ENCODE data around the gene NUDT1. TPM values are rescaled to one million over a fixed set of nuclear protein-coding genes. Genes with fewer than 3 reads are reported as not detected.

The NUDT1 gene
- total and polyA plus RNA-seq, 5 donors: 10.6 to 20.7 (median 16.8) TPM

- DNase-seq (no peak), ATAC-seq (no peak)
- H3K4me3 ChIP-seq (ENCODE audit: low read length): no peak overlapping the region
- WGBS: 94% methylated on average over 16 of the region's 16 CpGs
- H3K4me1 ChIP-seq (ENCODE audit: control insufficient read depth, insufficient read depth, low read length): peaks cover 7% of the 10 kb centered on the region
- intact Hi-C loops (cut with DNase I): loop anchor here in 1 of 4 donors (10.0 kb wide), 1 partner anchor 85 kb away; no protein-coding TSS in a partner anchor
- no peaks in the 10 kb centered on the region for H3K9me3 ChIP-seq (ENCODE audit: control insufficient read depth, low read length)
- no peak overlapping the region for H3K27ac ChIP-seq (ENCODE audit: low read length)
- no peaks in the 10 kb centered on the region for H3K27me3 ChIP-seq (ENCODE audit: control insufficient read depth, insufficient read depth)
Measured at GRCh38 chr7:2199528-2199927, 42.5 kb upstream of the NUDT1 start.

DNA sequence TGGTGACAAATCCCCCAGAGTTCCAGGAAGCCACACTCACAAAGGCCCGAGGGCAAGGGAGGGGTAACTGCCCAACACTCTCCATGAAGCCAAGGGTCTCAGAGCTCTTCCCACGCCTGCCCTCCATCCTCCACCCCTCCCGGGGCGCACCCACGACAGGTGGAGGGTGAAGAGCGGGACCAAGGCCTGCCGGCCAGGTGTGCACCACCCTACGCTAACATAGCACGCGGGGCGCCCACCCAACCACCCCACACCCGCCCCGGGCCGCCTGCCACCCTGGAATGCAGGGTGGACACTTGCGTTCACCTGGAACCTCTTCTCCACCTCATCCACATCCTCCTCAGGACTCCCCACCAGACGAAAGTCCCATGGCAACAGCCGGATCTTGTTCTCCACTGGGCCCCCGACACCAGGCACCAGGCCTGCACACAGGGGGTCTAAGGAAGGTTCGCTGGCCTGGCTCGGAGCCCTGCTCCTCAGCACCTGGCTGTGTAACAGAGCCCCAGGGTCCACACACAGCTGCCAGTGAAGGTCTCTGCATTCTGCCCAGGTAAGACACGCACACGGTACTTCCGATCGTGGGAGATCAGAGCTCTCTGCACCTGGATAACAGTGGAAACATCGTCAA lies 42.0 kb upstream of the NUDT1 start:
- 95% methylated on average over 25 of the region's 25 CpGs for WGBS
- H3K4me1 ChIP-seq (ENCODE audit: control insufficient read depth, insufficient read depth, low read length): peaks cover 7% of the 10 kb centered on the region
- H3K27ac ChIP-seq (ENCODE audit: low read length): no peak overlapping the region
- H3K27me3 ChIP-seq (ENCODE audit: control insufficient read depth, insufficient read depth): no peaks in the 10 kb centered on the region
- intact Hi-C loops (cut with DNase I): loop anchor here (10.0 kb wide), 5 partner anchors 85 to 625 kb away; partner anchors contain the start of gene PSMG3 (in 1 of the 4)
- H3K4me3 ChIP-seq (ENCODE audit: low read length): no peak overlapping the region
- DNase-seq: peak in 2 of 3 donors; percentile 43 to 55
- no peak for ATAC-seq
- no peaks in the 10 kb centered on the region for H3K9me3 ChIP-seq (ENCODE audit: control insufficient read depth, low read length)

GRCh38 chr7:2200584-2200980 lies 41.4 kb upstream of the NUDT1 start:
- H3K9me3 ChIP-seq (ENCODE audit: control insufficient read depth, low read length): no peaks in the 10 kb centered on the region
- H3K27me3 ChIP-seq (ENCODE audit: control insufficient read depth, insufficient read depth): no peaks in the 10 kb centered on the region
- 95% methylated on average over 18 of the region's 18 CpGs for WGBS
- intact Hi-C loops (cut with DNase I): loop anchor here in 3 of 4 donors (10.0 kb wide), 4 partner anchors 96 to 626 kb away; partner anchors contain the start of gene PSMG3 (in 1 of the 3)
- H3K27ac ChIP-seq (ENCODE audit: low read length): no peak overlapping the region
- DNase-seq (peak in 2 of 3 donors; percentile 25 to 35), ATAC-seq (no peak)
- peaks cover 7% of the 10 kb centered on the region for H3K4me1 ChIP-seq (ENCODE audit: control insufficient read depth, insufficient read depth, low read length)
- no peak overlapping the region for H3K4me3 ChIP-seq (ENCODE audit: low read length)

DNA sequence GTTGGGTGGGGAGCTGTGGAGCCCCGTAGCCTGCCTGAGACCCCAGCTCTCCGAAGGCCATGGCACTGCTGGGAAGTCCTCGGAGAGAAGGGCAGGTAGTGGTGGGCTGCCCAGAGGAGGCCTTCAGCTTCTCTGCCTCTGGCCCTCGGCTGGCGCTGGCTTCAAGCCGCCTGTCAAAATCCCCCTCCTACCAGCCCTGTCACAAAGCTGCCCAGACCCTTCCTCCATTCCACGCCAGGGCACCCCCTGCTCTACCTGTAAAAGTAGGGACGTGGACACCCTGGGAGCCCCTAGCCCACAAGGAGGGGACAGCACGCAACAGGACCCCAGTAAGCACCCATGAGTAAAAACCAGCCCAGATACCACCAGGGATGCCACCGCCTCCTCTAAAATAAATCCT lies 40.9 kb upstream of the NUDT1 start:
- no peak for DNase-seq
- ATAC-seq: no peak
- H3K4me3 ChIP-seq (ENCODE audit: low read length): no peak overlapping the region
- H3K27ac ChIP-seq (ENCODE audit: low read length): no peak overlapping the region
- intact Hi-C loops (cut with DNase I): loop anchor here in 3 of 4 donors (10.0 kb wide), 4 partner anchors 96 to 626 kb away; partner anchors contain the start of gene PSMG3 (in 1 of the 3)
- H3K9me3 ChIP-seq (ENCODE audit: control insufficient read depth, low read length): no peaks in the 10 kb centered on the region
- 98% methylated on average over 10 of the region's 10 CpGs for WGBS
- H3K27me3 ChIP-seq (ENCODE audit: control insufficient read depth, insufficient read depth): no peaks in the 10 kb centered on the region
- peaks cover 7% of the 10 kb centered on the region for H3K4me1 ChIP-seq (ENCODE audit: control insufficient read depth, insufficient read depth, low read length)

DNA sequence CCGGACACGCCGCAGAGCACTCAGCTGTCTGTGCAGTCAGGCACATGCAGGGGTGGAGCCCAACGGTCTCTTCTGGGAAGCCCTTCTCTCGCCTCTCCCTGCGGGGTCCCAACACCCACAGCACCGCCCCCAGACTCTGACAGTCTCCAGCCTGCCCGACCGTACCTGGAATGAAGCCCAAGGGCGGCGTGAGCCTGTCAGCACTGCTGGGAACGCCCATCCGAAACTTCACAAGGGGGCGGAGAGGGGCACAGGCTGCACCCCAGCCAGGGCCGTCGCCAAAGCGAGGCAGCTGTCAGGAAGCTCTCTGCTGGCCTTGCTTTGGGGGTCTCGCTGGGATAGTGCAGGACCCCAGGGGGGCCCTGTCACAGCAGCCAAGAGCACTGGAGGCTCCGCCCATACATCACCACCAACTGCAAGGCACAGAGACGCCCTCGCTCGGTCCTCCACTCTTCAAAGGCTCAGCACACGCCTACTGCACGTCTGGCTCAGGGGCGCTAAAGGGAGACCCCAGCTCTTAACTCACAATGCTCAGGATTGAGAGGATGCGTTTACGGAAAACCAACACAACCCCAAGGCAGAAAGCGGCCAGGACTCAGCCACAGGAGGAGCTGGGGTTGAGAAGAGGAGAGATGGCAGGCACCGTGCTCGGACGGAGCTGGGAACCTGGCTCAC lies 40.2 kb upstream of the NUDT1 start:
- WGBS: 78% methylated on average over 31 of the region's 31 CpGs
- peaks cover 6% of the 10 kb centered on the region for H3K4me1 ChIP-seq (ENCODE audit: control insufficient read depth, insufficient read depth, low read length)
- no peaks in the 10 kb centered on the region for H3K9me3 ChIP-seq (ENCODE audit: control insufficient read depth, low read length)
- intact Hi-C loops (cut with DNase I): loop anchor here in 3 of 4 donors (10.0 kb wide), 4 partner anchors 97 to 627 kb away; partner anchors contain the start of gene PSMG3 (in 1 of the 3)
- no peaks in the 10 kb centered on the region for H3K27me3 ChIP-seq (ENCODE audit: control insufficient read depth, insufficient read depth)
- no peak overlapping the region for H3K27ac ChIP-seq (ENCODE audit: low read length)
- no peak overlapping the region for H3K4me3 ChIP-seq (ENCODE audit: low read length)
- DNase-seq (peak; percentile 43 to 64 (median 58)), ATAC-seq (no peak)

DNA sequence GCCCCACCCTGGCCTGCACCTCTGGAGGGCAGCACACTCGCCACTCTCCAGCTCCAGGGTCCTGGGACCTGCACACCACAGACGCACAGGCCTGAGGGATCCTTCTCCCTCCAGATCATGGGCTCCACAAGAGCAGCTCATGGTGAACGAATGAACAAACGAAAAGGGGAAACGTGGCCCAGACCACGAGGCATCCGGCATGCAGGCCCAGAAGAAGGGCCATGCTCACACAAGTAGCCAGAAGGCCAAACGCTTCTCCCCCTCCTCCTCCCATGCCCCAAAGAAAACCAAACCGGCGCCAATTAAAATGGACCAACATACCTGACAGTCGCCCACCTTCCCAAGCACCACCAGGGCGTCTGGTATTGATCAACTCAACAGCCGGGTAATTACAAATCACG lies 39.7 kb upstream of the NUDT1 start:
- intact Hi-C loops (cut with DNase I): loop anchor here in 3 of 4 donors (10.0 kb wide), 4 partner anchors 98 to 628 kb away; partner anchors contain the start of gene PSMG3 (in 1 of the 3)
- DNase-seq: peak in 1 of 3 donors; percentile 23
- no peak overlapping the region for H3K27ac ChIP-seq (ENCODE audit: low read length)

DNA sequence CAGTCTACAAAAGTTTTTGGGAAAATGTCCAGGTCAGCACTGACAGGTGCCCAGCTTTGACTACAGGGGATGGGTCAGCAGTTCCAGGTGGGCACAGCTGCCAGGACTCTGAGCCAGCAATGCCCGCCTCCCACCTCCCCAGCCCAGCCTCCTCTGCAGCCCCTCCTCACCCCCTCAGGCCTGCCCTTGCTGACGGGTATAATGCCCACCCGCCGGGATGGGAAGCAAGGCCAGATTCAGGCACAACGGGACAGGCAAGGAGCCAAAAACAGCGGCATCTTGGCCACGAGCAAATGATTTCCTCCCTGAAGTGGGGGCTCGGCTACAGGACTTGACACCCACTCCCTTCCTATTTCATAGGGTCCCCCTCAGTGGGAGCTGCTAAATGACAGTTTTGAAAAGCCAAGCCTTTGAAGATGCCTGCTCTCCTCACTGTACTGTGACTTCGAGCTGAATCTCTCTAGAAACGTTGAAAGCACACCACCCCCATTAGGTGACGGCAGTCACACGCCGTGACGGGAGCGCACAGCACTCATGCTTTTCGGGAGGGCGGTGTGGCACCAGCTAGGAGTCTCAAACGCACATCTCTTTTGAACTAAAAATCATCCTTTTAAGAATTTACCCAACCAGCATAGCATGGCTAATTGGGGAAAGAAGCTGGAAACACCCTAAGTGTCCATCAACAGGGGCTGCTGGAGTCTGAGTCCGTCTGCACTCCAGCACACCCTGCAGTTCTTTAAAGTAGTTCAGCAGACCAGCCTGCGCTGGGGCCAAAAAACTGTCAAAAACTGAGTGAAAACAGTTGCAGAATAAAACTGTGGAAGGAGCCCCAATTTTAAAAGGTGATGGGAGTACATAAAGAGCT lies 38.9 kb upstream of the NUDT1 start:
- DNase-seq (peak in 2 of 3 donors; percentile 42 to 50), ATAC-seq (no peak)
- WGBS: 75% methylated on average over 20 of the region's 20 CpGs
- Histone ChIP-seq H3K27ac (ENCODE audit: low read length) (no peak overlapping the region), H3K4me1 (ENCODE audit: control insufficient read depth, insufficient read depth, low read length) (no peaks in the 10 kb centered on the region), H3K27me3 (ENCODE audit: control insufficient read depth, insufficient read depth) (no peaks in the 10 kb centered on the region), H3K4me3 (ENCODE audit: low read length) (no peak overlapping the region), H3K9me3 (ENCODE audit: control insufficient read depth, low read length) (no peaks in the 10 kb centered on the region)
- intact Hi-C loops (cut with DNase I): loop anchor here in 3 of 4 donors (10.0 kb wide), 4 partner anchors 98 to 628 kb away; partner anchors contain the start of gene PSMG3 (in 1 of the 3)

More for the DNA sequence above, 39.7 kb upstream of the NUDT1 start:
- no peaks in the 10 kb centered on the region for H3K27me3 ChIP-seq (ENCODE audit: control insufficient read depth, insufficient read depth)
- WGBS: 94% methylated on average over 14 of the region's 14 CpGs
- H3K4me1 ChIP-seq (ENCODE audit: control insufficient read depth, insufficient read depth, low read length): peaks cover under 1% of the 10 kb centered on the region
- no peak for ATAC-seq
- H3K9me3 ChIP-seq (ENCODE audit: control insufficient read depth, low read length): no peaks in the 10 kb centered on the region
- no peak overlapping the region for H3K4me3 ChIP-seq (ENCODE audit: low read length)

DNA sequence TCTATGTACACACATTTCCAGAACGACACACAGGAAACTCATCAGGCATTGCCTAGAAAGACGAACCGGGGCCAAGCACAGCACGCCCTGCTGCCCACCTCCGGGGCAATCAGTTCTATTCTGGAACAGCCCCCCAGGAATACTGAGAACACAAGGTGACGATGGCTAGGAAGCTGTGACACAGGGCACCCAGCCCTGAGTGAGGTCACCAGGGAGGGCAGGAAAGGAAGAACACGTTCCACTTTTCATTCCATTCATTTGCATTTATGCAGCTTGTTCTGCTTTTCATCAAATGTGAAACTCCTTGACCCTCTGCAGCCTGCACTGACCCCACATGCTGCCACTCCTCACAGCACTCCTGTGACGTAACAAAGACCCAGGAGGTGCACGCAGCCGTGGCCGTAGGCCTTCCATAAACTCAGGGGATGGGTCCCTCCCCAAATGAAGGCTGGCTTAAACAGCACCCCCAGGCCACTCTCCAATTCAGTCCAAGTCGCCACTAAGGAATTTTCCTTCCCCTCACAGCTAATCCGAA lies 38.2 kb upstream of the NUDT1 start:
- ATAC-seq (no peak), DNase-seq (peak in 1 of 3 donors; percentile 43)
- intact Hi-C loops (cut with DNase I): loop anchor here in 3 of 4 donors (10.0 kb wide), 4 partner anchors 99 to 629 kb away; partner anchors contain the start of gene PSMG3 (in 1 of the 3)
- WGBS: 47% methylated on average over 13 of the region's 13 CpGs
- Histone ChIP-seq H3K27me3 (ENCODE audit: control insufficient read depth, insufficient read depth) (no peaks in the 10 kb centered on the region), H3K4me3 (ENCODE audit: low read length) (no peak overlapping the region), H3K27ac (ENCODE audit: low read length) (no peak overlapping the region), H3K4me1 (ENCODE audit: control insufficient read depth, insufficient read depth, low read length) (no peaks in the 10 kb centered on the region), H3K9me3 (ENCODE audit: control insufficient read depth, low read length) (no peaks in the 10 kb centered on the region)

GRCh38 chr7:2204446-2204845 lies 37.6 kb upstream of the NUDT1 start:
- DNase-seq: no peak
- Histone ChIP-seq H3K4me1 (ENCODE audit: control insufficient read depth, insufficient read depth, low read length) (no peaks in the 10 kb centered on the region), H3K4me3 (ENCODE audit: low read length) (no peak overlapping the region), H3K27me3 (ENCODE audit: control insufficient read depth, insufficient read depth) (no peaks in the 10 kb centered on the region), H3K27ac (ENCODE audit: low read length) (no peak overlapping the region), H3K9me3 (ENCODE audit: control insufficient read depth, low read length) (no peaks in the 10 kb centered on the region)
- no peak for ATAC-seq
- 97% methylated on average over 11 of the region's 11 CpGs for WGBS
- intact Hi-C loops (cut with DNase I): loop anchor here in 3 of 4 donors (10.0 kb wide), 4 partner anchors 100 to 630 kb away; partner anchors contain the start of gene PSMG3 (in 1 of the 3)

All from right cardiac atrium (tissue), 5 donors.